HG03575 (cell line): ENCODE results near the gene DMGDH.

Experiments
- ATAC-seq: cut with Tn5 transposase; IDR thresholded peaks from one replicate; pipeline ENCODE4 v1.9.1; 2021; ENCODE audit not compliant: unreplicated experiment, insufficient number of reproducible peaks, low FRiP score; ENCODE audit errors: extremely low read depth

DMGDH gene

DNA sequence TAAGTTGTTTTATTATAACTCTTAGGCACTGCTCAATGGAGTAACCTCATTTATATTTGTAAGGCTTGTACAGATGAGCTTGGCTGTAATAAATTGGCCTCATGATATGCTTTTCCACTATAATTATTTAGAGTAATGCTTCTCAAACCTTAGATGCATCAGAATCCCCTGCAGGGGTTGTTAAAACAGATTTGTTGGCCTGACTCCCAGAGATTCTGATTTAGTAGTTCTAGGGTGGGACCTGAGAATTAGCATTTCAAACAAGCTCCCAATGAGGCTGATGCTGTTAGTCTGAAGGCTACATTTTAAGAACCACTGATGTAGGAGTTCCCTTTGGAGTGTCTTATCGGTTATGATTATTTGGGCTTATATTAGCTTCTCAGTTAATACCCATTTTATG, 46.1 kb downstream of the DMGDH start:
- ATAC-seq, result no peak

- no peak for ATAC-seq
Measured at GRCh38 chr5:79022771-79023170, 46.7 kb downstream of the DMGDH start.

DNA sequence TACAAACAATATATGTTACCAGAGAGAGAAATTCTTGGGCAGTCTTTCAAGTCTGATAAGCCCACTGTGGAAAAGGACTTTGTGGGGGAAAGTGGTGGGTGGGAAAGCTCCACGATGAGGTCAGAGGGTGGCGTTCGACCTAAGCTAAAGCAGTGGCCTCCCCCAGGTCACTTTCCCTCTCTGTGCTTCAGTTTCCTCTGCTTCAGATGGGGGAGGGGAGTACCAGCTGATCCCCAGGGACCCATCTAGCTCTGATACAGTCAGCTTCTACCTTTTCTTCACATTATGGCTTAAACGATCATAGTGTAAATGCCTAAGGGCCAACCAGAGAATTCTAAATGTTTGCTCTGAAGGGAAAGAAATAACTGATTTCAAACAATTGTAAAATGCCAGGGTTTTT, 47.7 kb downstream of the DMGDH start:
- no peak for ATAC-seq

- ATAC-seq, result no peak
Measured at GRCh38 chr5:79020861-79021561, 48.5 kb downstream of the DMGDH start.

DNA sequence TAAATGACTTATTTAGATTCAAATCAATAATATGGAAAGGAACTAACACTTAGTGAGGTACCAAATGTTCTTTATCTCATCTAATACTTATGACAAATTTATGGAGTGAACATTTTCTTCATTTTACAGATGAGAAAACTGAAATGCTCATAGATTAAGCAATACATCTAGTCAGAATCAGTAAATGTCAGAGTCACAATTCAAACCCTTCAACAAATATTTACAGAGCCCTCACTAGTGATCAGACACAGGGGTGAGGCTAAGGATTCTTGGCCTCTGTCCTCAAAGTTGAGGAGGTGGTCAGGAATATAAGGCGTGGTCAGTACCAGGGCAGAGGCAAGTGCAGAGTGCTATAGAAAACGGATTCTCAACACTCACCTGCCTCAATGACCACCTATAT, 54.8 kb downstream of the DMGDH start:
- no peak for ATAC-seq

GRCh38 chr5:79011869-79012268, 57.6 kb downstream of the DMGDH start:
- no peak for ATAC-seq

DNA sequence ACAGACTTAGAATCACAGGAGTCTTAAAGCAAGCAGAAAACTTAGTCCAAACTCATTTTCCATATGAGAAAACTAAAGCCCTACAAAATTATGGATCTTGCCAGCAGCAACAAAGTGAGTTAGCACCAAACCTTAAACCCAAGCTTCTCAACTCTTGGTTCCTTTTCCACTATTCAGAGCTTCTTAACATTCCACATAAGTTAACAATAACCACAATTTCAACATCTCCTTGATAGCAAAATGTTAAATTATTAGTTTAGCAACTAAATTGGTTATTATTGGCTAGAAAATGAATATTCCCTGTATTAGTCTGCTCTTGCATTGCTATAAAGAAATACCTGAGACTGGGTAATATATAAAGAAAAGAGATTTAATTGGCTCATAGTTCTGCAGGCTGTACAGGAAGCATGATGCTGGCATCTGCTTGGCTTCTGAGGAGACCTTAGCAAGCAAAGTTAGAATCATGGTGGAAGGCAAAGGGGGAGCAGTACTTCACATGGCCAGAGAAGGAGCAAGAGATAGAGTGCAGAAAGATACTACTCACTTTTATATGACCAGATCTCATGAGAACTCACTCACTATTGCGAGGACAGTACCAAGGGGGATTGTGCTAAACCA, 58.1 kb downstream of the DMGDH start:
- ATAC-seq, result no peak

- ATAC-seq, result no peak
Measured at GRCh38 chr5:79008362-79008761, 61.1 kb downstream of the DMGDH start.

GRCh38 chr5:79007872-79008271, 61.6 kb downstream of the DMGDH start:
- ATAC-seq, result no peak

DNA sequence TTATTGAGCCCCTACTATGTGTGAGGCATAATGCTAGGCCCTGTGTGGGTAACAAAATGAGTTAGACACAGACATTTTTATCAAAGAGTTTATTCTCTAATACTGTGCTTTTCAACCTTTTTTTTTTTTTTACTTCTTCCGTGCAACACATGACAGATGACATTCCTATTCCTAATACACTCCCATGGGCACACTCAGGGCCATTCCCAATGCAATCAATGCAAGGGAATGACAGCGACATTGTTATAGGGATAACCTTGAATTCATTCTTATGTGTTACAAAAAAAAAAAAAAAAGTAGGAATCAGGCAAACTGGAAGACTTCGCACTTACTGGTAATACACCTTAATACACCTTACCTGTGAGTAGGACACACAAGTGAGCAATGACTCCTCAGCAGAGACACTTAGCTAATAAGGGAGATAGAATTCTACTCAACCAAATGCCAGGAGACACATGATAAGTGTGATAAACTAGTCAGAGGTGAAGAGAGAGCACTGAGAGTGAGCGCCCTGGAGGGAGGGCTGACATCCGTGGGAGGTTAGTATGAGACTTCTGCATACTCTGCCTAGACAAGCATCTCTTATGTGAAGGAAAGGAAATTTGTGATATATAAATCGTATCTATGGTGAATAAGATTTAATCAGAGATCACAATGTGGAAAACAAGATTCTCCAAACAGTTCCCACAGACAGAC, 63.4 kb downstream of the DMGDH start:
- no peak for ATAC-seq

DNA sequence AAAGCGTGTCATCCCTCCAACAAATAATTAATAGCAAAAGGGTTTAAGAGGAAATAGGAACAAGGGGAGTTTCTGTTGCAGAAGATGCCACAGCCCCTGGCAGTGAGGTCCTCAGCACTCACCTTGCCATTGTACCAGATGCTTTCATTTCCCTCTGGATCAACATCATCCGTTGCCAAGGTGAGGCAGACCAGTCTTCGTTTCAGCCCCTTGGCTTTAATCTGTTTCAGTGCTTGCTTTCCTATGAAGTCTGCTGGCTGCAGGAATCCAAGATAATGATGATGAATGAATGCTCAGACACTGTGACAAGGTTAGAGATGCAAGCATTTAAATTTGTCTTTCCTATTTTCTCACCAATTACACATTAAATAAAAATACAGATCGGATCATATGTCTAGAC, 64.3 kb downstream of the DMGDH start:
- no peak for ATAC-seq

GRCh38 chr5:79002374-79002773, 67.1 kb downstream of the DMGDH start:
- no peak for ATAC-seq

DNA sequence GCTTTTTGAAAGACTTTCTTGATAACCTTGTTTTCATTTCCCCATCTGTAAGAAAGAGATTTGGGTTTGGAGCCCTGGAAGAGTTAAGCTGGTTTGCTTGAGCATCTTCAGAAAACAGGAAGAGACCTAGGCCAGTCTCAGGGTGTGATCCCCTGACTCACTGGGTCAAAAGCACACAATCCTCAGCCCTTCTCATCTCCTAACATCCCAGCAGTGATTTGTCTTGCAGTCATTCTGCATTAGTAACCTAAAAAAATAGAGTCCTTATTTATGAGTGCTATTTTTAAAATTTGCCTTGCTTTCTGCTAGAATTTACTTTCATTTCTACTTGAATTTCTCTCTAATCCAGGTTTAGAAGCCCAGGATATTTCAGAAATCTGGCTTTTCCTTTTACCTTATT, 68.0 kb downstream of the DMGDH start:
- ATAC-seq, result no peak

GRCh38 chr5:78997090-78997489, 72.4 kb downstream of the DMGDH start:
- no peak for ATAC-seq

DNA sequence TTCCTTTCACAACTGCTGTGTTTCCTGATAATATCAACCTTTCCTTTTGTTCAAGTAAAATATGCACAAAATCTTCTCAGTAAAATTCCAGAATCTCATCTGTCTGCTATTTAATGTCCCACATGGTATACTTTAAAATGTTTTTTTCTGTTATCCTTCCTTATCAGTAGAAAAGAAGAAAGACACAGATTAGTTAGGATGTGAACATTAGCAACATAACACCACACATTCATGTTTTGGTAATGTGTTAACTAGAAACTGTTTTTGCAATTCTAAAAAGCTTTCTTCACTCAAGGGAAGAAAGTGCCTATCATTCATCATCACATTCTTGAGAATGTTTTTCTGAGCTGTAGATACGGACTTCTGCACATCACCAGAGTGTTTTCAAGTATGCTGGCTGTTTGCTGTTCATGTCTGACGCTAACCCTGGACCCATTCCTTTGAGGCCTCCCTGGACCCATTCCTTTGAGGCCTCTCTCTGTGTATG, 73.9 kb downstream of the DMGDH start:
- no peak for ATAC-seq

DNA sequence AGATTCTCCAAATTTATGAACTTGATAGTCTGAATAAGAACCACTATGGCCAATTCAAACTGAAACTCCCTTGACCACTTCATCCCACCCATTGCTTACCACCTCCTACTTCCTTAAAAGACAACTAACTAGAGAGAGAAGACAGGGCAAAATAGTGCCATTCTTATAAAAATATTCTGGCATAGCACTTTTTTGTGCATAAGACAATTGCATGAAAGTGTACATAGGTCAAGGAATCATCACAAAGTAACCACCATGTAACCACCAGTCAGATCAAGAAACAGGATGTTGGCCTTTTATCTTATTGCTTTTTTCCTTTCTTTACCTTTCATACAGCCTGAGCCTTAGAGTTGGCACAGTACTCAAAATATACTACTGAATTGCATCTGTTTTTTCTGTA, 76.3 kb downstream of the DMGDH start:
- ATAC-seq, result no peak

DNA sequence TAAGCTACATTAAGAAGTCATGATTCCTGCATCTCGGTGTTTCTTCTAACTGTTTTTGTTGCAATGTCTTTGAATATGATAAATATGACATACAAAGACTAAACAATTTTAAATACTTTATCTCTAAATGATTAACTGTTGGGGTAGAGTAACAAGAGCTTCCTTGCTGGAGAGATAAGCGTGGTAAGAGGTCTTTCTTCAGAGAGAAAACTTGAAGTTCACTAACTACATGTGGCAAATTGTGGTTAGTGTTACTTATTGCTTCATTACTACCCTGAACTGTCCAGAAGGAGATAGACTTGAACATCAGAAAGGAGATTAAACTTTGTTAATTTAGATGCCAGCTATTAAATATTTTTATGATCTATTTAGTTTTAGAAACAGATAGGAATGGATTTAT, 77.3 kb downstream of the DMGDH start:
- ATAC-seq, result no peak

DNA sequence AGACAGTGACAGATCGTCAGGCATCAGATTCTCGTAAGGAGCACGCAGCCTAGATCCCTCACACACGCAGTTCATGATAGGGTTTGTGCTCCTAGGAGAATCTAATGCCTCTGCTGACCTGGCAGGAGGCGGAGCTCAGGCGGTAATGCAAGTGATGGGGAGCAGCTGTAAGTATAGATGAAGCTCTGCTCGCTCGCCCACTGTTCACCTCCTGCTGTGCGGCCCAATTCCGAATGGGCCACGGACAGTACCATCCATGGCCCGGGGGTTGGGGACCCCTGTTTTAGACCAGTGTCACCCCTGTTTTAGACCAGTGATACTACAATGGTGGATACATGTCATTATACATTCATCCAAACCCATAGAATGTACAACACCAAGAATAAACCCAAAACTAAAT, 80.4 kb downstream of the DMGDH start:
- ATAC-seq, result no peak

DNA sequence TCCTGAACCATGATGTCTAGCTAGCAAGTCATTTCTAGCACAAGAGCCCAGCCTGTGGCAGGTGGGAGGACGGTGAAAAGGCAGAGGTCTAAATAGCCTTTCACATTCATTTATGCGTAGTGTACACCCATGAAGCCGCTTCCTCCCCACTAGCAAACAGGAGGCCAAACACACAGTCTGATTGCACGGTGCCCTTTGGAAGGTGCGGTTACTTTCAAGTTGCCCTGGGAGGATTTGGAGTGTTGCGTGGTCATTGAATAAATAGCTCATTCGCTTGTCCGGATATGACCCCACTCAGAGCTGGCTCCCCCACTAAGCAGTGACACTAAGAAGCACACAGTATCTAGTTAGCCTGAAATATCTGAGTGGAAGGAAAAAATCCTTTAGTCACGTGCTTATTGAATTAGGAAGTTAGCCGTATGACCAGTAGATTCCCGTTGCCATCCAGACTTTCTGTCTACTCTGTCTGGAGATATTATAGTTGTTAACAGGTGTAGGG, 83.7 kb downstream of the DMGDH start:
- ATAC-seq, result no peak

DNA sequence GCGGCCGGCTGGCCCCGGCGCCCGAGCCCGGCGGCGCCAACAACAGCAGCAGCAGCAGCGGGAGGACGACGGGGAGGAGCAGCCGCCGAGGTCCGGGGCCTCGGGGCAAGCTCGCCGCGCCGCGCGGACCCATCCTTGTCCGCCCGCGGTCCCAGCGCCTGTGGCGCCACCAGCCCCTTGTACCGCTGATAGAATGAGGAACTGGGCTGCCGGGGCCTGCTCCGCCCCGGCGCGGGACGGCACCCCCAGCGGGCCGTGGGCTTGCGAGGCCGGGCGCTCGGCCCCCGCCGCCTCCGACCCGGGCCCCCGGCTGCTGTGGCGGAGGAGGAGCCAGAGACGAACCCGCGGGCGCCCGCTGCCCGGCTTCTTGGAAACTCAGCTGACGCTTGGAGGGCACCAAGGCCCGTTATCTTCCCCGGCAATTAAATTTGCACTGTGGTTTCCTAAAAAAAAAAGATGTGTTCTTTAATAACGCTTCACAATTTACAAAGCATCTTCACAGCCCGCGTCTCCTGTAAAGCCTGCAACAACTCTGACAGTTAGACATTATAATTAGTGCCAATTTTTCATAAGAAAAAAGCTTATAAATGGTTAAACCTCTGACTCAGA, 84.3 kb downstream of the DMGDH start, which contains the start of gene ARSB:
TSS of gene ARSB (minus strand) at position 195 of the 609 bp plus-strand sequence. CDS start at position 133, 62 bp downstream.
- no peak for ATAC-seq
